K562 (cell line): ENCODE measurements around the gene MRPS15. TPM values are rescaled to one million over a fixed set of nuclear protein-coding genes. Genes with fewer than 3 reads are reported as not detected.

Experiments
- ARHGAP35 ChIP-seq: fragments of 450-650 bp; IDR thresholded peaks from 2 replicates; pipeline ENCODE4 v1.6.1; 2018; ENCODE audit not compliant: partially characterized antibody
- CTBP1 ChIP-seq: fragments of 450-650 bp; IDR thresholded peaks from 2 replicates; pipeline ENCODE4 v1.6.1; 2016; ENCODE audit warnings: borderline replicate concordance
- EHMT2 ChIP-seq: fragments of 450-650 bp; IDR thresholded peaks from 2 replicates; pipeline ENCODE4 v1.6.1; 2018; ENCODE audit warnings: antibody characterized with exemption
- FOXA3 ChIP-seq, 2 experiments: fragments of 450-650 bp in 1 of 2; sonication (generic) in 1 of 2; formaldehyde crosslinking; IDR thresholded peaks in 1 of 2; conservative IDR thresholded peaks in 1 of 2; 2 replicates each; pipeline versions ENCODE4 v1.4.0 to v1.8.0; 2020 to 2022; ENCODE audit warnings: mild to moderate bottlenecking in 2 of 2, missing genetic modification reagents in 1 of 2
- HBP1 ChIP-seq: fragments of 450-650 bp; formaldehyde crosslinking; IDR thresholded peaks from 2 replicates; pipeline ENCODE4 v1.4.0; 2022; ENCODE audit warnings: missing genetic modification characterization
- HSF4 ChIP-seq: fragments of 250-450 bp; sonication (Bioruptor Pico); IDR thresholded peaks from 2 replicates; pipeline ENCODE4 v2.1.2; 2022; ENCODE audit warnings: mild to moderate bottlenecking, moderate library complexity, borderline replicate concordance
- KLF16 ChIP-seq: IDR thresholded peaks from 2 replicates; pipeline ENCODE4 v1.6.1; 2016; ENCODE audit warnings: antibody characterized with exemption
- NR2F6 ChIP-seq: fragments of 450-650 bp; formaldehyde crosslinking; IDR thresholded peaks from 2 replicates; pipeline ENCODE4 v1.4.0; 2020; ENCODE audit warnings: mild to moderate bottlenecking
- SIN3A ChIP-seq, 2 experiments: fragments of 150-350 bp in 1 of 2; IDR thresholded peaks; 2 replicates each; pipeline ENCODE4 v1.6.1; 2011 to 2016; ENCODE audit warnings: borderline replicate concordance in 2 of 2, low read depth in 2 of 2, low read length in 2 of 2, mild to moderate bottlenecking in 2 of 2, moderate library complexity in 2 of 2; ENCODE audit not compliant: control insufficient read depth in 1 of 2
- SMARCA5 ChIP-seq: fragments of 450-650 bp; IDR thresholded peaks from 2 replicates; pipeline ENCODE4 v1.6.1; 2016
- TAF15 ChIP-seq: fragments of 200-400 bp; formaldehyde crosslinking; IDR thresholded peaks from 2 replicates; pipeline ENCODE4 v1.6.1; 2017; ENCODE audit warnings: mild to moderate bottlenecking, low read depth, low read length, moderate library complexity
- TOE1 ChIP-seq, 2 experiments: fragments of 450-650 bp in 1 of 2; sonication (generic) in 1 of 2; formaldehyde crosslinking in 1 of 2; IDR thresholded peaks; 2 replicates each; pipeline versions ENCODE4 v1.7.1 to v1.8.0; 2016 to 2022; ENCODE audit warnings: borderline replicate concordance in 2 of 2, mild to moderate bottlenecking in 2 of 2, antibody characterized with exemption in 1 of 2, inconsistent platforms in 1 of 2, low read depth in 1 of 2, missing genetic modification reagents in 1 of 2, moderate library complexity in 1 of 2
- ZNF384 ChIP-seq: IDR thresholded peaks from 2 replicates; pipeline ENCODE4 v1.6.1; 2012; ENCODE audit warnings: low read depth, low read length, improper control_type of control experiment
- ZNF407 ChIP-seq: fragments of 450-650 bp; IDR thresholded peaks from 2 replicates; pipeline ENCODE4 v1.6.1; 2016; ENCODE audit warnings: low read depth
- ZNF696 ChIP-seq: fragments of 250-450 bp; sonication (Bioruptor Pico); conservative IDR thresholded peaks from 2 replicates; pipeline ENCODE4 v1.4.0; 2020; ENCODE audit warnings: mild to moderate bottlenecking, moderate library complexity
- ZZZ3 ChIP-seq: fragments of 450-650 bp; IDR thresholded peaks from 2 replicates; pipeline ENCODE4 v1.6.1; 2016; ENCODE audit warnings: antibody characterized with exemption, mild to moderate bottlenecking, moderate library complexity
- polyA plus RNA-seq, 8 experiments: library from polyadenylated mRNA; depleted of rRNA in 4 of 8; stranded (reverse) in 5 of 8; unstranded in 3 of 8; fragments of >200 nt; fragmentation: Nextera tagmentation in 2 of 8; fragmentation: Illumina TruSeq in 1 of 8; extraction: Ambion mirVana in 2 of 8; extraction: Trizol in 1 of 8; gene quantifications; 2 replicates each; pipeline versions ENCODE4 v1.2.1 to v1.2.3, GENCODE V29; 2011 to 2014; ENCODE audit warnings: inconsistent platforms in 1 of 8, missing spikeins in 1 of 8
- total RNA-seq, 7 experiments: library from RNA; depleted of rRNA in 6 of 7; stranded (reverse); fragments of >200 nt in 6 of 7; fragmentation: Illumina TruSeq in 2 of 7; extraction: Trizol in 2 of 7; gene quantifications; 2 replicates each; pipeline versions ENCODE4 v1.2.1 to v1.2.3, GENCODE V29; 2011 to 2021; ENCODE audit warnings: low replicate concordance in 1 of 7
- TF ChIP-seq, protein P1 (sequence below): fragments of 450-650 bp; IDR thresholded peaks from 2 replicates; pipeline ENCODE4 v1.6.1; 2018; ENCODE audit warnings: mild to moderate bottlenecking, low read depth; ENCODE audit not compliant: partially characterized antibody

MRPS15 gene
- total and polyA plus RNA-seq, 9 of the 15 experiments (the other 6 are each of a cell fraction or from before 2014, with no cell fraction given): 62.9 to 286 (median 149) TPM

DNA sequence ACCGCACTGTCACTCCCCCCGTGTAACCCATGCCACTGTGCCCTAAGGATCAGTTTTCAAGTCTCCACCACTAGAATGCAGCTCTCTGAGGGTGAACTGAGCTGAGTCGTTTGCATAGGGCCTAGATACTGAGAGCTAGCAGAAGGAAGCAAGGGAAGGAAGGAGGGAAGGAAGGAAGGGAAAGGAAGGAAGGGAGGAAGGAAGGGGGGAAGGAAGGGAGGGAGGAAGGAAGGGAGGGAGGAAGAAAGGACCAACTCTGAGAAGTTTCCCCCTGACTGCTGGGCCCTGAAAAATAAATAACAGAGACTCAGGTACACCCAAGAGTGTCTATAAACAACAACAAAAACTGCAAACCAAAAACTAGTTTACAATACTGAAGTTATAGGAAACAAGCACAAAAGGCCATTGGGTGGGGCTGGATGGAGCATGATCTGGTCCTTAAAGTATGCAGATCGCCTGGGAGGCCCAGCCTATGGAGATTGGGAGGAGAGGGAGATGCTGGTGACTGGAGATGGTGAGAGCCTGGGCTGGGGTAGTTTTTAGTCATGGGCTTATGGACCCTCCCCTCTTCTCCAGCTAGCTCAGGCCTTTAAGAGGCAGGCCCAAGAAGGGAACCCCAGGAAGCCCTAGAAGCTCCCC is 1.7 kb upstream of the MRPS15 start (continued):
- TF ChIP-seq ZNF407 (no peak), CTBP1 (0 out of 2 replicates have a peak, but pooled peaks have one; percentile 19), KLF16 (no peak), SMARCA5 (0 out of 2 replicates have a peak, but pooled peaks have one; percentile 42), NR2F6 (CRISPR knock-in tag) (no peak), ZNF696 (CRISPR knock-in tag) (no peak), EHMT2 (0 out of 2 replicates have a peak, but pooled peaks have one; percentile 43), ZNF384 (no peak), SIN3A (IDR thresholded peaks at IDR 0.05; ENCODE audit: borderline replicate concordance in 2 of 2, control insufficient read depth in 1 of 2, low read depth in 2 of 2, low read length in 2 of 2) (no peak), ZZZ3 (no peak), FOXA3 (CRISPR knock-in tag; conservative IDR thresholded peaks at IDR 0.05 in 1 of 2, IDR thresholded peaks at IDR 0.05 in 1 of 2) (no peak), TOE1 (IDR thresholded peaks at IDR 0.05; ENCODE audit: borderline replicate concordance) (no peak), TOE1 (CRISPR knock-in tag; IDR thresholded peaks at IDR 0.05; ENCODE audit: borderline replicate concordance, low read depth) (no peak), TAF15 (no peak), HBP1 (CRISPR knock-in tag) (peak; percentile 75; the same call in 1 of the 2 replicates), HSF4 (CRISPR knock-in tag) (no peak), ARHGAP35 (peak; percentile 51)
- TF ChIP-seq, protein P1, sequence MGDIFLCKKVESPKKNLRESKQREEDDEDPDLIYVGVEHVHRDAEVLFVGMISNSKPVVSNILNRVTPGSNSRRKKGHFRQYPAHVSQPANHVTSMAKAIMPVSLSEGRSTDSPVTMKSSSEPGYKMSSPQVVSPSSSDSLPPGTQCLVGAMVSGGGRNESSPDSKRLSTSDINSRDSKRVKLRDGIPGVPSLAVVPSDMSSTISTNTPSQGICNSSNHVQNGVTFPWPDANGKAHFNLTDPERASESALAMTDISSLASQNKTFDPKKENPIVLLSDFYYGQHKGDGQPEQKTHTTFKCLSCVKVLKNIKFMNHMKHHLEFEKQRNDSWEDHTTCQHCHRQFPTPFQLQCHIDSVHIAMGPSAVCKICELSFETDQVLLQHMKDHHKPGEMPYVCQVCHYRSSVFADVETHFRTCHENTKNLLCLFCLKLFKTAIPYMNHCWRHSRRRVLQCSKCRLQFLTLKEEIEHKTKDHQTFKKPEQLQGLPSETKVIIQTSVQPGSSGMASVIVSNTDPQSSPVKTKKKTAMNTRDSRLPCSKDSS: peak; percentile 10
